WTC11 (cell line): ENCODE measurements around the gene MTA1.

Source experiments
- AFF4 ChIP-seq: sonication (generic); formaldehyde crosslinking; IDR thresholded peaks from 2 replicates; pipeline ENCODE4 v1.8.1; 2023; ENCODE audit warnings: mild to moderate bottlenecking, missing genetic modification reagents, borderline replicate concordance
- ATF1 ChIP-seq: sonication (generic); formaldehyde crosslinking; IDR thresholded peaks from 2 replicates; pipeline ENCODE4 v1.8.1; 2023; ENCODE audit warnings: mild to moderate bottlenecking, moderate library complexity, missing genetic modification reagents
- ATF3 ChIP-seq: sonication (generic); formaldehyde crosslinking; conservative IDR thresholded peaks from 2 replicates; pipeline ENCODE4 v1.8.1; 2022; ENCODE audit warnings: mild to moderate bottlenecking, missing genetic modification reagents
- CTCF ChIP-seq: fragments of 200-600 bp; IDR thresholded peaks from 2 replicates; pipeline ENCODE4 v1.8.0; 2022; ENCODE audit warnings: antibody characterized with exemption
- NFE2L1 ChIP-seq: sonication (generic); formaldehyde crosslinking; IDR thresholded peaks from 2 replicates; pipeline ENCODE4 v1.8.1; 2023; ENCODE audit warnings: missing genetic modification reagents
- NFYB ChIP-seq: sonication (generic); formaldehyde crosslinking; conservative IDR thresholded peaks from 2 replicates; pipeline ENCODE4 v1.8.0; 2022; ENCODE audit warnings: low read depth, missing genetic modification reagents
- TF ChIP-seq, protein P1 (sequence below): sonication (generic); formaldehyde crosslinking; IDR thresholded peaks from 2 replicates; pipeline ENCODE4 v1.8.1; 2022; ENCODE audit warnings: low read depth, mild to moderate bottlenecking, moderate library complexity, missing genetic modification reagents, borderline replicate concordance
- TF ChIP-seq, protein P2 (sequence below): sonication (generic); formaldehyde crosslinking; conservative IDR thresholded peaks from 2 replicates; pipeline ENCODE4 v1.8.1; 2023; ENCODE audit warnings: mild to moderate bottlenecking, low read depth, missing genetic modification reagents, moderate library complexity
- TF ChIP-seq, protein P3 (sequence below): sonication (generic); formaldehyde crosslinking; IDR thresholded peaks from 2 replicates; pipeline ENCODE4 v1.8.0; 2022; ENCODE audit warnings: mild to moderate bottlenecking, missing genetic modification reagents

- TF ChIP-seq CTCF (no peak), ATF1 (no peak), AFF4 (CRISPR knock-in tag) (no peak), NFE2L1 (CRISPR knock-in tag) (no peak), NFYB (CRISPR knock-in tag) (no peak), ATF3 (CRISPR knock-in tag) (no peak)
- TF ChIP-seq, protein P1, sequence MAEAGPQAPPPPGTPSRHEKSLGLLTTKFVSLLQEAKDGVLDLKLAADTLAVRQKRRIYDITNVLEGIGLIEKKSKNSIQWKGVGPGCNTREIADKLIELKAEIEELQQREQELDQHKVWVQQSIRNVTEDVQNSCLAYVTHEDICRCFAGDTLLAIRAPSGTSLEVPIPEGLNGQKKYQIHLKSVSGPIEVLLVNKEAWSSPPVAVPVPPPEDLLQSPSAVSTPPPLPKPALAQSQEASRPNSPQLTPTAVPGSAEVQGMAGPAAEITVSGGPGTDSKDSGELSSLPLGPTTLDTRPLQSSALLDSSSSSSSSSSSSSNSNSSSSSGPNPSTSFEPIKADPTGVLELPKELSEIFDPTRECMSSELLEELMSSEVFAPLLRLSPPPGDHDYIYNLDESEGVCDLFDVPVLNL (CRISPR knock-in tag), result no peak
- TF ChIP-seq, protein P2, sequence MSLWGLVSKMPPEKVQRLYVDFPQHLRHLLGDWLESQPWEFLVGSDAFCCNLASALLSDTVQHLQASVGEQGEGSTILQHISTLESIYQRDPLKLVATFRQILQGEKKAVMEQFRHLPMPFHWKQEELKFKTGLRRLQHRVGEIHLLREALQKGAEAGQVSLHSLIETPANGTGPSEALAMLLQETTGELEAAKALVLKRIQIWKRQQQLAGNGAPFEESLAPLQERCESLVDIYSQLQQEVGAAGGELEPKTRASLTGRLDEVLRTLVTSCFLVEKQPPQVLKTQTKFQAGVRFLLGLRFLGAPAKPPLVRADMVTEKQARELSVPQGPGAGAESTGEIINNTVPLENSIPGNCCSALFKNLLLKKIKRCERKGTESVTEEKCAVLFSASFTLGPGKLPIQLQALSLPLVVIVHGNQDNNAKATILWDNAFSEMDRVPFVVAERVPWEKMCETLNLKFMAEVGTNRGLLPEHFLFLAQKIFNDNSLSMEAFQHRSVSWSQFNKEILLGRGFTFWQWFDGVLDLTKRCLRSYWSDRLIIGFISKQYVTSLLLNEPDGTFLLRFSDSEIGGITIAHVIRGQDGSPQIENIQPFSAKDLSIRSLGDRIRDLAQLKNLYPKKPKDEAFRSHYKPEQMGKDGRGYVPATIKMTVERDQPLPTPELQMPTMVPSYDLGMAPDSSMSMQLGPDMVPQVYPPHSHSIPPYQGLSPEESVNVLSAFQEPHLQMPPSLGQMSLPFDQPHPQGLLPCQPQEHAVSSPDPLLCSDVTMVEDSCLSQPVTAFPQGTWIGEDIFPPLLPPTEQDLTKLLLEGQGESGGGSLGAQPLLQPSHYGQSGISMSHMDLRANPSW (CRISPR knock-in tag), result no peak
- TF ChIP-seq, protein P3, sequence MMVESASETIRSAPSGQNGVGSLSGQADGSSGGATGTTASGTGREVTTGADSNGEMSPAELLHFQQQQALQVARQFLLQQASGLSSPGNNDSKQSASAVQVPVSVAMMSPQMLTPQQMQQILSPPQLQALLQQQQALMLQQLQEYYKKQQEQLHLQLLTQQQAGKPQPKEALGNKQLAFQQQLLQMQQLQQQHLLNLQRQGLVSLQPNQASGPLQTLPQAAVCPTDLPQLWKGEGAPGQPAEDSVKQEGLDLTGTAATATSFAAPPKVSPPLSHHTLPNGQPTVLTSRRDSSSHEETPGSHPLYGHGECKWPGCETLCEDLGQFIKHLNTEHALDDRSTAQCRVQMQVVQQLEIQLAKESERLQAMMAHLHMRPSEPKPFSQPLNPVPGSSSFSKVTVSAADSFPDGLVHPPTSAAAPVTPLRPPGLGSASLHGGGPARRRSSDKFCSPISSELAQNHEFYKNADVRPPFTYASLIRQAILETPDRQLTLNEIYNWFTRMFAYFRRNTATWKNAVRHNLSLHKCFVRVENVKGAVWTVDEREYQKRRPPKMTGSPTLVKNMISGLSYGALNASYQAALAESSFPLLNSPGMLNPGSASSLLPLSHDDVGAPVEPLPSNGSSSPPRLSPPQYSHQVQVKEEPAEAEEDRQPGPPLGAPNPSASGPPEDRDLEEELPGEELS (CRISPR knock-in tag), result no peak
Observed at GRCh38 chr14:105500726-105501101, 81.1 kb downstream of the MTA1 start.
